HG03064 (cell line): ENCODE data around the gene MTUS2.
"Not testable (repeated sequence)": the region's sequence is repeated elsewhere in the genome, so short reads cannot be mapped to it uniquely, and the experiment has no call there.

Experiments
- ATAC-seq: cut with Tn5 transposase; IDR thresholded peaks from one replicate; pipeline ENCODE4 v1.9.1; 2021; ENCODE audit warnings: low read depth; ENCODE audit not compliant: unreplicated experiment

Gene MTUS2

GRCh38 chr13:29281932-29282495 is 461.9 kb downstream of the MTUS2 start:
- no peak for ATAC-seq

DNA sequence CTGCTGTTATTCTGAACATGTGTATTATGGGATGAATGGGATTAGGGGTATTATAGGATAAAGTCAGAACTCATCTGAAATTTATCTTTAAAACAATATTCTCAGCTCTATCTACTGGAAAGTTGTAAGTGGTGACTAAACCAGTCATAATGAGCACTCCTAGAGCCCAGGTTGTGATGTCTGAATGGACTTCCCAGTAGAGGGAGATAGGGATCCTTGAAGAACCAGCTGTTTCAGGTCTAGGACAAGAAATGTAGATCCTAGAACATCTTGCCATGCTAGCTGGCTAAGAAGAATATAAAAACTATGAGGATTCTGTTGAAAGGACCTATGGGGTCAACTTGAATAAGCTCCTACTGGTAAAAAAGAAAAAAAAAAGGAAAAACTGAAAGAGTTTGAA is 464.6 kb downstream of the MTUS2 start:
- ATAC-seq: no peak

DNA sequence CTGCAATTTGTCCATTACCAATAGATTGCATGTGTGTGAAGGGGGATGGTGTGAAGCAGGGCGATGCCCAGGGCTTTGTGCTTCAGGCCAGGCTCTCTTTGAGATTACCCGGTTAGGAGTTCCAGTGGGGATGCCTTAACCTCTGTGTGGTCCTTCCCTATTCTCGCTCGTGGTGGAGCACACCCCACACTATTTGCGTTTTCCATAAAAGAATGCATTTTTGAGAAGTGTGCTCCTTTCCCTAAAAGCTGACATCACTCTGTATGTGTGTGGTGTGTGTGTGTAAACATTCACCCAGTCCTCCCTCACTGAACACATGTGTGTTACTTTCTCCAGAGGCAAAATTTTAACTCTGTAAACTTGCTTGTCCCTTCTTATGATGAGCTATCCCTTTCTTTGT is 467.1 kb downstream of the MTUS2 start:
- no peak for ATAC-seq

DNA sequence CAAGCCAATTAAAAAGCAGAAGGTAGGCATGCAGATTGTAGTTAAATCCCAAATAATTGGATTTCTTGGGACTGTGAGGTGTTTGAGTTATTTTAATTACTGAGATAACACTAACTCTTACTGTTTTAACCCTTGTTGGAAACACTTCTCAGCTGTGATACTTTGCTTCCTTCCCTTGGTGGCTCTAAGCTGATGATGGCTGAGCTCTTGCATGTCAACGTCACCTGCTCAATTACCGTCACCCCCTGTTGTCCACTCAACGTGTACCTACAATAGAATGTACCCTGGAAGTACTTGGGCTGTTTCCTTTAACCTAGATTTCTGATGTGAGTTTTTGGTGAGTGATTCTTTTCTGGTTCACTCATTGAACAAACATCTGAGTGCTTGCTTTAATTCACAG is 471.9 kb downstream of the MTUS2 start:
- no peak for ATAC-seq

DNA sequence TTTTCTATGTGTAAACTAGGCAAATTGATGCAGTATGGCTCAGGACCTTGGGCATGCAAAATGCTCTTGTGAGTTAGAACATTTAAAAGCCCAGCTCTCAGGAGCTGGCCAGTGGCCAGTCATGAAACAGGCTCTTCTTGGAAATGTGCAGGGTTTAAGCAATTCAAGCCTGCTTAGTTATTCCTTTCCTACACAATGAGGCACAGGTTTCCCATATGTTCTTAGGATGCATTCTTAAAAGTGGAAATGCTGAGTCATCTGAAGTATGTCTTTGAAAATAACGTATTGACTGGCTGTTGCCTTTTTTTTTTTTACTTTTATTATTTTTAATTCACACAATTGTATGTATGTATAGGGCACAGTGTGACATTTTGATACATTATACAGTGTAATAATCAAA is 474.7 kb downstream of the MTUS2 start:
- no peak for ATAC-seq

DNA sequence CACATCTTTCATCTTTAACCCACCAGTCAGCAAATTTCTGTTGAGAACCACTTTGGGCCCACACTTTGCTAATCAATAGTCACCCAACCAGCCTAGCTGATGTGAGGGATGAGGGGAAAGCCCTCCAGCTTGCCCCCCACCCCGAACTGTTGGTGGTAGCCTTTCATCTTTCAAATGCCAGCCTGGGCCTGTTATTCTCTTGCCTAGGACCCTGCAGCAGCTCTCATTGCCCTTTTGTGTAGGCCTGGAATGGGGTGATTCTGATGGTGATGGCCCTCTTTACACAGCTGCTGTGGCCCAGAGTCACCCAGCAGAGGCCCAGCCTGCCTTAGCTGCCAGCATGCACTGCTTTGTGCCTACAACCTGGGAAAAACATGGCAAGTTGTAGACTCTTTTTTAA is 480.9 kb downstream of the MTUS2 start:
- ATAC-seq: no peak

GRCh38 chr13:29304148-29304547 is 484.0 kb downstream of the MTUS2 start:
- no peak for ATAC-seq

DNA sequence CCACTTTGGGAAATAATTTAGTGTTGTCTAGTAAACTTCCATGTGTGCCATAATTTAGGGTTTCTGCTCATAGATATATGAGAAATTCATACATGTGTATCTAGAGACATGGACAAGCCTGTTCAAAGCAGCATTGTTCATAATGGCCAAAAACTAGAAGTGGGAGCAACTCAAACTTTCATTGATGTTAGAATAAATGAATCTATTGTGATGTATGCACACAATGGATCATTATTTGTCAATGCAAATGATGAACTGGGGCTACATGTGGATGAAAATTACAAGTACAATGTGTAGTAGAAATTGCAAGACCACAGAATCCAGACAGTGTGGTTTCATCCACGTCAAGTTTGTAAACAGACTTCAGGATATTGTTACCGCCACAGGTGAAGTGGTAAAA is 490.7 kb downstream of the MTUS2 start:
- ATAC-seq: no peak

DNA sequence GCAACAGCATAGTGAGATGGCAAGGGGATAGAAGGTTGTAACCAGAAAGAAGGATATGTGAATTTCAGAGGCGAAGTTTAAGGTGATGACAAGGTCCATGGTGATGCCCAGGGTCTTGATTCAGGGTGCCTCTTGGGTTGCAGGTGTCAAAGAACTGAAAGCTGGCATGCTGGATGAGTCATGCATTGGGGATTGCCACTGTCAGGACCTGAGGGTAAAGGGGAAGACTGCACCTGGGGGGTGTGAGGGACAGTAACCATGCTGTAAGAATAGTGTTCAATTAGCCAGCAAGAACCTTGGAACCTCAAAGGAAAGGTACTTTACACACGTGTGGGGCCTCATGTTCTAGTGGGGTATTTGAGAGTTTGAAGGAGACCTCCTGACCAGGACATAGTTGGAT is 495.7 kb downstream of the MTUS2 start:
- no peak for ATAC-seq

DNA sequence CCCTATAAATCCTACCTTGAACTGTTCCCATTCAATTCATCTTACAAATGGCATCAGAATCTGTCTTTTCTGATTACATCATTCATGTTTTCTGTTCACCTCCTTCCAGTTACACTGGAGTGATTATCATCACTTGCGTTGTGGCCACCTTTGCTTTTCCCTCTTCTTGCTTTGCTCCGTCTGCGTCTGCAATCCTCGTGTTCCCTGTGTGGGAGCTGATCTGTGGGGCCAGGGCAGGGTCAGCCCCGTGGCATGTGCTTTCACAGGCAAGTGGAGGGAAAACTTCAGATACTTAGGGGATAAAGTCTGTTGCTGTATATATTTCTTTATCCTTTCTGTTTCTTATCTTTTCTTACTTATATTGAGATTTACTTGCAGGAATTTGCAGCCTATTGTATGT is 497.7 kb downstream of the MTUS2 start:
- ATAC-seq: no peak

DNA sequence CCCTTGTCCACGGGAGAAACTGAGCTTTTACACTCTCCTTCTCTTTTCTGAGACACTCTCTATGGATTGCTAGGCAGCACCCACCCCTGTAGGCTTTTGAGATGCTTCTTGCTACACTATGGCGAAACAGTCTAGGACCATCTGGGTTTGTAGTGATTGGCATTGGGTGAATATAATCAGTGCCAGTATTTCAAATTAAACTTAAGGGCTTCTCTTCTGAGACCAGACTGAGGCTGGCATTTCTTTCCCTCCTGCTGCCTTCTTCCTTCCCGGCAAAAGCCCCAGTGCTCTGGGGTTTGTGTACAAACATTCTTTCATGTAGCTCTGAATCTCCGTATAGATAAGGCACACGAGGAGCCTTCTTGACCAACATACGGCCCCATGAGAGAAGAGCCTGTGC is 498.6 kb downstream of the MTUS2 start:
- no peak for ATAC-seq

DNA sequence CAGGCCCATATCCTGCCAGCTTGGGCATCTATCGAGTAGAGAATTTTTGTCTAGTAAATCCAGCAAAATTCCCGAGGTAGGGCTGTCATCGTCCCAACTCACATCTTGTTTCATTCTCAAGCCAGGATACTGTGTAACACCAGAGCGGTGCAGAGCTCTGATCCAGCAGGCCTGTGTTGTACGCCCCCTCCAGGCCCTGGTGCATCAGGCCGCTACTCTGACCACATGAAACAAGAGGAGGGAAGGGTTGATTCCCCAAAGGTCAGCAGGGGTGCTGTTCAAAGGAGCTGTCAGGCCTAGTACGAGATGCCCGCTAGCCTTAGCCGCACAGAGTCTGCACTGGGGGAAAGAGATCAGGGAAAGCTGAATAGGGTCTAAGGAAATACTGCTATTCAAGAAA is 499.3 kb downstream of the MTUS2 start:
- ATAC-seq: no peak

GRCh38 chr13:29323954-29324353 is 503.8 kb downstream of the MTUS2 start:
- no peak for ATAC-seq

DNA sequence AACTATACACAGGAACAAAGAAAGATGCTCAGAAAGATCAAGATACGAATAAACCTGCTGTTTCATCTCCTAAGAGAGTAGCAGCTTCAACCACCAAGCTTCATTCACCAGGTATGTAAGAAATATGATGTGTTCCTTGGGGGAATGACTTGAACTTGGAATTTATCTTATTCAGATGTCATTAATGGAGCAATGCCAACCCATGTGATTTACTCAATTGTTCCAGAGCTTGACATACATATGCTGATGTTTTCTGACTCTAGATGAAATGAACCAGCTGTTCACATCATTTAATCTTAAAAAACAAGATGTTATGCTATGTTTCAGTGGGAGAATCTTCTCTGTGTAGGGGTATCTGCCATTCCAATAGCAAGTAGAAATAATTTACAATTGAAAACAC is 504.5 kb downstream of the MTUS2 start:
- no peak for ATAC-seq

GRCh38 chr13:29328501-29328900 is 508.4 kb downstream of the MTUS2 start:
- no peak for ATAC-seq

GRCh38 chr13:29336356-29336755 is 516.2 kb downstream of the MTUS2 start:
- ATAC-seq: no peak

- no peak for ATAC-seq
Observed at GRCh38 chr13:29339386-29340272, 519.5 kb downstream of the MTUS2 start.

DNA sequence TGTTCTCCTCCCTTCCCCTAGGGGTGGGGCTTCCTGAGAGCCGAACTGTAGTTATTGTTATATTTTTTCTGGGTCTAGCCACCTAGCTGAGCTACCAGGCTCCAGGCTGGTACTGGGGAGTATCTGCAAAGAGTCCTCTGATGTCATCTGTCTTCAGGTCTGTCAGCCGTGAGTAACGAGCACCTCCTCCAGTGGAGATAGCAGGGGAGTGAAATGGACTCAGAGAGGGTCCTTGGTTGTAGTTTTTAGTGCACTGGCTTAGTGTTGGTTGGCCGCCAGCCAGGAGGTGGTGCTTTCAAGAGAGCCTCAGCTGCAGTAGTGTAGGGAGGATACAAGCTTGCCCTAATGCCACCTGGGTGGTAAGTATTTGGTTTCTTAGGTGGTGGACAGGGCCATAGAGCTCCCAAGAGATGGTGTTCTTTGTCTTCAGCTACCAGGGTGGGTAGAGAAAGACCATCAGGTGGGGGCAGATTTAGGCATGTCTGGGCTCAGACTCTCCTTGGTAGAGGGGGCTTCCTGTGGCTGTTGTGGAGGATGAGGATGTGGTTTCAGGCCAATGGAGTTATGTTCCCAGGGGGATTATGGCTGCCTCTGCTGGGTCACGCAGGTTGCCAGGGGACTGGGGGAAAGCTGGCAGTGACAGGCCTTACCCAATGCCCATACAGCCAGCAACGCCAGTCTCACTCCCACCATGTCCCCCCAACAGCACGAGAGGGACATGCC is 525.9 kb downstream of the MTUS2 start:
- ATAC-seq: not testable (repeated sequence)

DNA sequence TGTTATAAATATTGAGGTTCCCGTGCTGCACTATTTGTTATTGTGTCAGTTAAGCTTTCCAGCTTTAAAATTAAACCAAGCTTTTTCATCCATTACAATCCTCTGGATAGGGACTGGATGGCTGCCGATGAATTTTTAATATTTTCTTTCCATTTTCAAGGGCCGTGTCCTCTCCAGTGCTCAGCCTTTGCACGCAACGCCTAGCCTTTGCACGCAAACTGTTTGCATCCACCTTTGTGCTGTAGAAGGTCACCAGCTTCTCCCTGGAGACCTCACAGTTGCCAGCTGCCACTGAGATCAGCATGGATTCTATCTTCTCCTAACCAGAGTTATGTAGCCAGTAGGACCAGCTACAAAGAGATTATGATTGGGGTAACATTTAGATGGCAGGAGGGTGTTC is 534.9 kb downstream of the MTUS2 start:
- ATAC-seq: no peak

- ATAC-seq: no peak
Observed at GRCh38 chr13:29359181-29359580, 539.0 kb downstream of the MTUS2 start.

GRCh38 chr13:29361716-29362115 is 541.6 kb downstream of the MTUS2 start:
- ATAC-seq: no peak
